ENCODE data around the gene CSRNP3.

- TF ChIP-seq CTCF (IDR thresholded peaks at IDR 0.05; ENCODE audit: poor library complexity) (no peak), EZH2 (IDR thresholded peaks at IDR 0.05; ENCODE audit: borderline replicate concordance) (no peak)
Measured at GRCh38 chr2:165443511-165443910, 26.0 kb upstream of the CSRNP3 start.

Measured in hepatocyte (in vitro differentiated cells).